Amniotic stem cell (primary cell): ENCODE results near the gene ERLIN1.

Experiments used
- DNase-seq: peaks from one replicate; lab custom pipeline; 2025; lab: John Stamatoyannopoulos, UW

ERLIN1 gene

GRCh38 chr10:100172349-100172748 is 13.5 kb downstream of the ERLIN1 start:
- no peak for DNase-seq

GRCh38 chr10:100168313-100168643 is 17.6 kb downstream of the ERLIN1 start:
- no peak for DNase-seq

- DNase-seq, result no peak
These were observed 18.1 kb downstream of the ERLIN1 start for GRCh38 chr10:100167553-100168312.

- DNase-seq, result no peak
These were observed 21.9 kb downstream of the ERLIN1 start for GRCh38 chr10:100163704-100164621.

GRCh38 chr10:100162696-100163095 is 23.1 kb downstream of the ERLIN1 start:
- no peak for DNase-seq

GRCh38 chr10:100158044-100158805 is 27.6 kb downstream of the ERLIN1 start:
- DNase-seq, result no peak

- no peak for DNase-seq
These were observed 28.7 kb downstream of the ERLIN1 start for GRCh38 chr10:100157156-100157555.

GRCh38 chr10:100155936-100156335 is 29.9 kb downstream of the ERLIN1 start:
- no peak for DNase-seq

- DNase-seq, result no peak
These were observed 31.2 kb downstream of the ERLIN1 start for GRCh38 chr10:100154666-100155065.

- no peak for DNase-seq
These were observed 32.5 kb downstream of the ERLIN1 start for GRCh38 chr10:100153239-100153825.

- no peak for DNase-seq
These were observed 34.0 kb downstream of the ERLIN1 start for GRCh38 chr10:100151723-100152300.

- no peak for DNase-seq
These were observed 37.2 kb downstream of the ERLIN1 start for GRCh38 chr10:100148353-100149211.

GRCh38 chr10:100146875-100147650 is 38.8 kb downstream of the ERLIN1 start:
- DNase-seq, result no peak

- no peak for DNase-seq
These were observed 39.4 kb downstream of the ERLIN1 start for GRCh38 chr10:100146398-100146797.

GRCh38 chr10:100143756-100144155 is 42.1 kb downstream of the ERLIN1 start:
- no peak for DNase-seq

- DNase-seq, result no peak
These were observed 44.3 kb downstream of the ERLIN1 start for GRCh38 chr10:100141446-100142087.

- DNase-seq, result no peak
These were observed 45.8 kb downstream of the ERLIN1 start for GRCh38 chr10:100140070-100140469.

GRCh38 chr10:100138921-100139496 is 46.8 kb downstream of the ERLIN1 start:
- DNase-seq, result no peak

- DNase-seq, result no peak
These were observed 50.3 kb downstream of the ERLIN1 start for GRCh38 chr10:100135486-100135885.
